ENCODE measurements around the gene RETREG2.

RETREG2 gene

DNA sequence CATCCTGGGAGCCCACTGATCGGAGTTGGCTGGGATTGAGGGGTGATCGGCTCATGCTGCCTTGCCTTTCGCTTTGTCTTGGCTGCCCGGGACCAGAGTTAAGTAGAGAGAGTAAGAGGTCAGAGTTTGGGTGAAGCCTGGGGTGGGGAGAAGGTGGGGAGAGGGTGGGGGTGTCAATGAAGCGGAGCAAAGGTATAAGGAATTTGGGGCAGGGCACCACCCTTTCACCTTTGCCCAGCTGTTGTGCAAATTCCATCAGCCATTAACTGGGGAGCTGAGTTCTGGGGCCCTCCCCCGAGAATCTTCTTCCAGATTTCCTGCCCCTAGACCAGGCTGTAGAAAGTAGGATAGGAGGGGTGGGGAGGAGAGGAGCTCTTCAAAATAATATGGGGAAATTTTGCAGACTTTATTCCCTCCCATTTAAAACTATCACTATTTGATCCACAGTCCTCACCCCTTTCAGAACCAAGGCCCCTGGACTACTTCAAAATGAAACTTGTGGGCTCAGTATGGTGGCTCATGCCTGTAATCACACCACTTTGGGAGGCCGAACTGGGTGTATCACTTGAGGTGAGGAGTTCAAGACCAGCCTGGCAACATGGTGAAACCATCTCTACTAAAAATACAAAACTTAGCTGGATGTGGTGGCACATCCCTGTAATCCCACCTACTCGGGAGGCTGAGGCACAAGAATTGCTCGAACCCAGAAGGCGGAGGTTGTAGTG lies 8.0 kb upstream of the RETREG2 start, which contains the start of gene SLC23A3:
TSS of gene SLC23A3 (minus strand) at position 100 of the 725 bp plus-strand sequence. CDS start at position 55, 45 bp downstream.
- DNase-seq (ENCODE audit: low spot score), result no peak
- TF ChIP-seq, protein P1, sequence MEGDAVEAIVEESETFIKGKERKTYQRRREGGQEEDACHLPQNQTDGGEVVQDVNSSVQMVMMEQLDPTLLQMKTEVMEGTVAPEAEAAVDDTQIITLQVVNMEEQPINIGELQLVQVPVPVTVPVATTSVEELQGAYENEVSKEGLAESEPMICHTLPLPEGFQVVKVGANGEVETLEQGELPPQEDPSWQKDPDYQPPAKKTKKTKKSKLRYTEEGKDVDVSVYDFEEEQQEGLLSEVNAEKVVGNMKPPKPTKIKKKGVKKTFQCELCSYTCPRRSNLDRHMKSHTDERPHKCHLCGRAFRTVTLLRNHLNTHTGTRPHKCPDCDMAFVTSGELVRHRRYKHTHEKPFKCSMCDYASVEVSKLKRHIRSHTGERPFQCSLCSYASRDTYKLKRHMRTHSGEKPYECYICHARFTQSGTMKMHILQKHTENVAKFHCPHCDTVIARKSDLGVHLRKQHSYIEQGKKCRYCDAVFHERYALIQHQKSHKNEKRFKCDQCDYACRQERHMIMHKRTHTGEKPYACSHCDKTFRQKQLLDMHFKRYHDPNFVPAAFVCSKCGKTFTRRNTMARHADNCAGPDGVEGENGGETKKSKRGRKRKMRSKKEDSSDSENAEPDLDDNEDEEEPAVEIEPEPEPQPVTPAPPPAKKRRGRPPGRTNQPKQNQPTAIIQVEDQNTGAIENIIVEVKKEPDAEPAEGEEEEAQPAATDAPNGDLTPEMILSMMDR (IDR thresholded peaks at IDR 0.05; ENCODE audit: extremely low read depth, missing control alignments), result no peak

DNA sequence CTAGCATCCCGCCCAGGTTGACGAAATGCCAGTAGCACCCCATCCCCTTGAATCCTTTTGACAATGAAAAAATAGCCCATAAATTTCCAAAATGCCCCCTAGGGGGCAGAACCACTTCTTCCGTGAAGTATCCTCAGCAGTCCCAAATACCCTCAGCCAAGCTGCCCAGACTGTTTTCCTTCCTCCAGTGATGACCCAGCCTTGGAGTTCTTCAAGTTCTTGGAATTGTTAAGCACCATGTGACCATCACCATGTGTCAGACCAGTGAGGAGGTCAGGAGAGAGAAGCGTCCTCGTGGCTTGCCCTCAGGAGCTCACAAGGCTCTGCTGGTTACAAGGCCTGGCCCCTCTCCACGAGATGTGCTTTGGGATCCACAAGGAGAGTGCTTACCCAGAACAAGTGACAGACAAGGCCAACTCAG lies 6.8 kb upstream of the RETREG2 start:
- TF ChIP-seq, protein P1 (IDR thresholded peaks at IDR 0.05; ENCODE audit: extremely low read depth, missing control alignments), result peak; percentile 32
- peak; percentile 46 for DNase-seq (ENCODE audit: low spot score)

DNA sequence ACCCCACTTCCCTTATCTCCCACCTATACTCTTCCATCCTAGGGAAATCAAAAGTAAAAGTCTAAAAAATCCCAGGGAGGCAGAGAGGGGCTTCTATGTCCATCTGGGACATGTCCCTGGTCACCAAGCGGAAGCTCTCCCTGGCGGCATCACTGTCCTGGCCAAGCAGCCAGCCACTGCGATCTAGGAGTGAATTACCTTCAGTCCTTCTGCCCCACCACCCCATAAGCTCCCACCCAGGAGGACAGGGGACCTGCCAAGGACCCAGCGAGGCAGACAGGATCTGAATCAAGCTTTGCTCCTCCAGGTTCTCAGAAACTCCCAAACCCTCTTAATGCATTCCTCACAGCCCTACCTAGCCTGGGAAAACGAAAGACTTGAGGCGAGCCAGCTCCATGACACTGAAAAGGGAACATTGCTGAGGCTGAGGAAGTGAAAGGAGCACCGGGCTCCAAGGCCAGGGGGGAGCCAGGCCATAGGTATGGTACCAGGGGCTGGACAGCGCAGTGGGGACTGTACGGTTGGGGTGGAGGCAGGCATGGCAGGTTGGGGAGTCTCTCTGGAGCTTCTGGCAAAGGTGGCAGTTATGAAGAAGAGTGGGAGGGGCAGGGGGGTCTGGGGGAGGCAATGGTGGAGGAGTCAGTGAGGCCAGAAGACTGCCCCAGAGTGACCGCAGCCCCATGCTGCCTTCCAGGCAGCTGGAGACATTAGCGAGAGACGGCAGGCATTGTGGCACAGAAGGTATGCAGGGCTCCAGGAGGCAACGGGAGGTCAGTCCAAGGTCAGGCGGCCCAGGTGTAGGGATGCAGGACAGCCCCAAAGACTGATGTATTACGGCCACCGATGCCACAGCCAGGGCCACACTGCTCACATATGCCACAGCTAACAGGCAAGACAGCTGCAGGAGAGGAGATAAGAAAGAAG lies 5.6 kb upstream of the RETREG2 start:
- TF ChIP-seq, protein P1 (IDR thresholded peaks at IDR 0.05; ENCODE audit: extremely low read depth, missing control alignments), result no peak
- DNase-seq (ENCODE audit: low spot score), result no peak

DNA sequence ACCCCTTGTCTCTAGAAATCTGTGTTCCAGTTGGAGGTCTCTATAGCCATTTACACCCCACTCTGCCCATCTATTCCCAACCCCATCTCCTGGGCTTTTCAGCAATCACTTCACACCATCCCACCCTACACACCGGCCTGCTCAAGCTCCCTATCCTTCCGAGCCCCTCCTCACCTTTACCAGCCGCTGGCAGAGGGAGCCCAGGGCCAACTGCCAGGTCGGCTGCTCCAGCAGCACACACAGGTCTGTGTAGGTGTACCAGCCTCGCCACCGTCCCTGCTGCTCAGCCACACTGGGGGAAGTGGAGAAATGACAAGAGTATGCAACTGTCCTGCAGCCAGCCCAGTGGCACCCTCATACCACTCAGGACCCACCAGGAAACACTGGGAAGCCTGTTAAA lies 4.9 kb upstream of the RETREG2 start:
- TF ChIP-seq, protein P1 (IDR thresholded peaks at IDR 0.05; ENCODE audit: extremely low read depth, missing control alignments), result no peak
- DNase-seq (ENCODE audit: low spot score), result no peak

DNA sequence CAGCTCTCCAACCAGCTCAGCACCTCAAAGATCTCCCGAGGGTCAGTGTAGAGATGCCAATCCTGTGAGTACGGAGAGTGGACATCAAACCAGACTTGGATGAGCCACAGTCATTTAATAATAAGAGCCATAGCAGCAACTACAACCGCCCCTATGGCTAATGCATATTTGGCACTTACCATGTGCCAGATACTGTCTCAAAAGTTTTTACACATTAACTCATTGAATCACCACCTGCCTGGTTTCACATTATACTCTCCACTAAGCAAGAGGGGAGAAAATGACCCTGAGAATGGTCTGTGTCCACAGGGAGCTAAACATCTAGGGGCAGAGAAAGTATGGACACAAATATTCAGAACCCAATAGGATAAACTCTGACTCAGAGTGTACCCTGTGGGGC lies 3.9 kb upstream of the RETREG2 start:
- TF ChIP-seq, protein P1 (IDR thresholded peaks at IDR 0.05; ENCODE audit: extremely low read depth, missing control alignments), result no peak
- no peak for DNase-seq (ENCODE audit: low spot score)

DNA sequence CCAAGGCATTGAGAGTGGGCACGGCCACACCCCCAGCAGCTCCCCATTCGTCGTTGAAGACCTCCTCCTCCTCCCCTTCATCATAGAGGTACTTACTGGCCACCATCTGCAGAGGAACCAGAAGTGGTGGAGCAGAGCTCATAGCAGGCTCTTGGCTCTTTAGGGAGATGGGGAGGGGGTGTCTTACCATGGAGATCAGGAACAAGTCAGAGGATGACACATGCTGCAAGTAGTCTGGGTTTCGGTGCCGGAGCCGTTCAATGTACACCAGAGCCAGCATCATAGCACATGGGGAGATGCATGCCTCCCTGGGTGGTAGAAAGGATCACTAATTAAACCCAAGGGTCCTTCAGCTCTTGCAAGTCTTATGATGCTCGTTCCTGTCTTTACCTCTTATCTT lies 3.3 kb upstream of the RETREG2 start:
- TF ChIP-seq, protein P1 (IDR thresholded peaks at IDR 0.05; ENCODE audit: extremely low read depth, missing control alignments), result no peak
- no peak for DNase-seq (ENCODE audit: low spot score)

DNA sequence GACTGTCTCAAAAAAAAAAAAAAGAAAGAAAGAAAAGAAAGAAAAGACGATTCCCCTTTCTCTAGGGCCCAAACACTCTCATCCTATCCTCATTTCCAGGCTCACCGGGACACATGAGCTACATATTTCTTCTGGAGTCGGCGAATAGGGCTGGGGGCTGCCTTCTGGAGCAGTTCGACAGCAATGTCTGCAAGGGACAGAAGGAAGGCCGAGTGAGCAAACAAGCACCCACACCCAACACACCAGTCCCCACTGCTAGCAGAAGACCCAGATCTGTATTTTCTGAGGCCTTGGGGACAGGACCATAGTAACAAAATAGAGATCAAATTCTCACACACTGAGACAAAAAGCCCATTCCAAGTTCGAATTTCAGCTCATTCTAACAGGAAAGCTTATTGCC lies 2.6 kb upstream of the RETREG2 start:
- no peak for DNase-seq (ENCODE audit: low spot score)
- TF ChIP-seq, protein P1 (IDR thresholded peaks at IDR 0.05; ENCODE audit: extremely low read depth, missing control alignments), result no peak

Measured in GM20000 (cell line).